Activated naive CD4-positive, alpha-beta T cell treated with anti-CD3 and anti-CD28 coated beads, Interleukin-2, amount 50 U/mL, for 72 hours (primary cell): Measurements from ENCODE around the gene ABL1. TPM values are rescaled to one million over a fixed set of nuclear protein-coding genes. Genes with fewer than 3 reads are reported as not detected.
A peak's percentile ranks its signal among the peaks of the same experiment; 100 is the strongest.
"Not testable (repeated sequence)": the region's sequence is repeated elsewhere in the genome, so short reads cannot be mapped to it uniquely, and the experiment has no call there.

Source experiments
- ATAC-seq, 2 donors: fragments of 150-1000 bp; cut with Tn5 transposase; 2 replicates each; pipeline ENCODE4 v1.10.0; 2021; ENCODE audit warnings: mild to moderate bottlenecking in 2 of 2, moderate library complexity in 2 of 2
- DNase-seq, 2 donors: peaks; one replicate each; pipeline ENCODE4 v3.0.0; 2021 to 2022; ENCODE audit warnings: low spot score in 2 of 2
- H3K27ac Mint-ChIP-seq, 2 donors: one replicate each; pipeline ENCODE4 v1.8.0; 2022; ENCODE audit warnings: mild to moderate bottlenecking in 2 of 2, mixed read lengths in 2 of 2
- H3K36me3 Mint-ChIP-seq, 2 donors: one replicate each; pipeline ENCODE4 v1.8.0; 2022; ENCODE audit warnings: mixed read lengths in 2 of 2
- H3K9me3 Mint-ChIP-seq, 2 donors: one replicate each; pipeline ENCODE4 v1.8.0; 2022; ENCODE audit warnings: mixed read lengths in 2 of 2
- total RNA-seq, 2 donors: library from RNA; stranded (reverse); gene quantifications; one replicate each; pipeline ENCODE4 v1.2.3, GENCODE V29; 2022

Gene ABL1
- total RNA-seq, 2 donors from 2014 or later, result 24.4 to 35.0 TPM

- ATAC-seq, result no peak
- Mint-ChIP-seq H3K27ac (peak overlapping the region in 1 of 2 donors; percentile 44), H3K36me3 (no peaks in the 10 kb centered on the region), H3K9me3 (no peaks in the 10 kb centered on the region)
- no peak for DNase-seq
Measured at GRCh38 chr9:130842545-130842944, 7.5 kb downstream of the ABL1 start.

GRCh38 chr9:130843049-130843908 lies 8.2 kb downstream of the ABL1 start:
- H3K27ac Mint-ChIP-seq, result peak overlapping the region in 1 of 2 donors; percentile 55
- H3K9me3 Mint-ChIP-seq, result no peaks in the 10 kb centered on the region
- no peaks in the 10 kb centered on the region for H3K36me3 Mint-ChIP-seq
- ATAC-seq (no peak), DNase-seq (no peak)

GRCh38 chr9:130844044-130844451 lies 9.0 kb downstream of the ABL1 start:
- Mint-ChIP-seq H3K27ac (no peak overlapping the region), H3K36me3 (no peaks in the 10 kb centered on the region), H3K9me3 (no peaks in the 10 kb centered on the region)
- no peak for ATAC-seq
- no peak for DNase-seq

GRCh38 chr9:130845254-130845653 lies 10.2 kb downstream of the ABL1 start:
- H3K36me3 Mint-ChIP-seq, result no peaks in the 10 kb centered on the region
- H3K27ac Mint-ChIP-seq, result no peak overlapping the region
- no peak for ATAC-seq

GRCh38 chr9:130845901-130846481 lies 10.9 kb downstream of the ABL1 start:
- DNase-seq, result no peak
- no peak for ATAC-seq
- no peaks in the 10 kb centered on the region for H3K36me3 Mint-ChIP-seq
- no peak overlapping the region for H3K27ac Mint-ChIP-seq
- no peaks in the 10 kb centered on the region for H3K9me3 Mint-ChIP-seq

More at GRCh38 chr9:130845254-130845653, 10.2 kb downstream of the ABL1 start:
- H3K9me3 Mint-ChIP-seq, result no peaks in the 10 kb centered on the region
- no peak for DNase-seq

- no peak for ATAC-seq
- Mint-ChIP-seq H3K9me3 (no peaks in the 10 kb centered on the region), H3K27ac (no peak overlapping the region), H3K36me3 (no peaks in the 10 kb centered on the region)
- no peak for DNase-seq
Measured at GRCh38 chr9:130846487-130847305, 11.6 kb downstream of the ABL1 start.

GRCh38 chr9:130847306-130848217 lies 12.5 kb downstream of the ABL1 start:
- ATAC-seq, result no peak

GRCh38 chr9:130848514-130848913 lies 13.5 kb downstream of the ABL1 start:
- ATAC-seq, H3K27ac Mint-ChIP-seq, H3K36me3 Mint-ChIP-seq, H3K9me3 Mint-ChIP-seq, DNase-seq: not testable (repeated sequence)

More at GRCh38 chr9:130847306-130848217, 12.5 kb downstream of the ABL1 start:
- Mint-ChIP-seq H3K36me3 (no peaks in the 10 kb centered on the region), H3K9me3 (no peaks in the 10 kb centered on the region), H3K27ac (no peak overlapping the region)
- DNase-seq, result no peak

- H3K9me3 Mint-ChIP-seq, result no peaks in the 10 kb centered on the region
- DNase-seq (no peak), ATAC-seq (no peak)
- no peak overlapping the region for H3K27ac Mint-ChIP-seq
- no peaks in the 10 kb centered on the region for H3K36me3 Mint-ChIP-seq
Measured at GRCh38 chr9:130849356-130849755, 14.3 kb downstream of the ABL1 start.

- peak overlapping the region in 1 of 2 donors; percentile 15 for H3K27ac Mint-ChIP-seq
- no peak for ATAC-seq
- no peaks in the 10 kb centered on the region for H3K36me3 Mint-ChIP-seq
Measured at GRCh38 chr9:130852801-130853200, 17.7 kb downstream of the ABL1 start.

GRCh38 chr9:130854092-130854491 lies 19.0 kb downstream of the ABL1 start:
- ATAC-seq (no peak), DNase-seq (no peak)
- no peaks in the 10 kb centered on the region for H3K9me3 Mint-ChIP-seq
- no peaks in the 10 kb centered on the region for H3K36me3 Mint-ChIP-seq
- peak overlapping the region in 1 of 2 donors; percentile 72 for H3K27ac Mint-ChIP-seq

More at GRCh38 chr9:130852801-130853200, 17.7 kb downstream of the ABL1 start:
- no peak for DNase-seq
- H3K9me3 Mint-ChIP-seq, result no peaks in the 10 kb centered on the region

GRCh38 chr9:130854835-130855234 lies 19.8 kb downstream of the ABL1 start:
- ATAC-seq (no peak), DNase-seq (no peak)
- Mint-ChIP-seq H3K36me3 (no peaks in the 10 kb centered on the region), H3K9me3 (no peaks in the 10 kb centered on the region), H3K27ac (no peak overlapping the region)

- DNase-seq (no peak), ATAC-seq (no peak)
- Mint-ChIP-seq H3K27ac (no peak overlapping the region), H3K9me3 (no peaks in the 10 kb centered on the region), H3K36me3 (no peaks in the 10 kb centered on the region)
Measured at GRCh38 chr9:130856474-130856873, 21.4 kb downstream of the ABL1 start.

- DNase-seq (no peak), ATAC-seq (no peak)
- no peak overlapping the region for H3K27ac Mint-ChIP-seq
- H3K36me3 Mint-ChIP-seq, result no peaks in the 10 kb centered on the region
- H3K9me3 Mint-ChIP-seq, result no peaks in the 10 kb centered on the region
Measured at GRCh38 chr9:130857864-130858738, 23.0 kb downstream of the ABL1 start.
